Hematopoietic multipotent progenitor cell (in vitro differentiated cells): Measurements from ENCODE around the gene SLMAP. TPM values are rescaled to one million over a fixed set of nuclear protein-coding genes. Genes with fewer than 3 reads are reported as not detected.
"Not testable (repeated sequence)": the region's sequence is repeated elsewhere in the genome, so short reads cannot be mapped to it uniquely, and the experiment has no call there.

Experiments used
- DNase-seq, 3 donors: peaks; one replicate each; pipeline ENCODE4 v3.0.0-alpha.2; 2011 to 2015; ENCODE audit warnings: low read depth in 2 of 3, low spot score in 2 of 3
- total RNA-seq: library from RNA; depleted of rRNA; stranded (reverse); fragments of >200 nt; gene quantifications from one replicate; pipeline ENCODE4 v1.2.3, GENCODE V29; 2012

SLMAP gene
- total RNA-seq, 1 donor: 23.7 TPM

DNA sequence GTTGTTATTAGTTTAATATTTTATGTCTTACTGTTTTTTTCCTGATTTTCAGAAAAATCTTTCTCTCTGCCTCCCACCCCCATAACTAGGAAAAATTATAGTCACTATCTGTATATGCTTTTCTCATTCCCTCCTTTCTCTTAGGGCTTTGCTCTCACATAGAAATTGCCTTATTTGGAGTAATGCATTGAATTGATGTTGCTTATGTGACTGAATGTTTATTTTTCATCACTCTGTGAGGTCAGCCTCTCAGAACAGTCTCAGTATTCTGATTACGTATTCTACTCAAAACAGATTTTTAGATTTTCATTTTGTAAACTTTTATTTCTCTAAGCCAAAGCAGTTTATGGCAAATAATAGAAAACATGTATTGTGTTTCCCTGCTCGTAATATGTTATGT is 121.0 kb downstream of the SLMAP start:
- DNase-seq: no peak

DNA sequence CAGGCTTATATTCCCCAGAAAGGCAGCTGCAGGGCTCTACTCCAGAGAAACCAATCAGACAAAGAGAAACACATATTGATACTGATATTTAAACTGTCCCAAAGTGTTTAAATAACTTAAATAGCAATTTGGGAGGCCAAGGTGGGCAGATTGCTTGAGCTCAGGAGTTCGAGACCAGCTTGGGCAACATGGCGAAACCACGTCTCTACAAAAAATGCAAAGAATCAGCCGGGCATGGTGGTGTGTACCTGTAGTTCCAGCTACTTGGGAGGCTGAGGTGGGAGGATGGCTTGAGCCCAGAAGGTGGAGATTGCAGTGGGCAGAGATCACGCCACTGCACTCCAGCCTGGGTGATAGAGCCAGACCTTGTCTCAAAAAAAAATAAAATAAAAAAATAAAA is 128.3 kb downstream of the SLMAP start:
- not testable (repeated sequence) for DNase-seq

DNA sequence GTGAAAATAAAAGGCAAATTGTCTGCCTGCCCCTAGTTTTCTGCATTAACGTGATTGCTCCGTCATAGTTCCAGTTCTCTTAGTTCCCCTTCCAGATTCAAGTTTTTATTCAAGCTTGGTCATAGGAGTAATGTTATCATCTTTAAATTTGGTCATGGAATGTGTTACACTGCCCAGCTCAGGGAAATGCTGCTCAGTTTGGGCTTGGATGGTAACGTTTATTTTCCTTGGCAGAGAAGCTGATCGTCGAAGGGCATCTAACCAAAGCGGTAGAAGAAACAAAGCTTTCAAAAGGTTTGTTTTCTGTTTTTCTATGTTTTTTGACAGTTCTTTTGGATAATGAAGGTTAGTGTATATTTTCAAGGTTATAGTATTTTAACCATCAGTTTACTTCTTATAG is 133.7 kb downstream of the SLMAP start:
- DNase-seq: no peak

DNA sequence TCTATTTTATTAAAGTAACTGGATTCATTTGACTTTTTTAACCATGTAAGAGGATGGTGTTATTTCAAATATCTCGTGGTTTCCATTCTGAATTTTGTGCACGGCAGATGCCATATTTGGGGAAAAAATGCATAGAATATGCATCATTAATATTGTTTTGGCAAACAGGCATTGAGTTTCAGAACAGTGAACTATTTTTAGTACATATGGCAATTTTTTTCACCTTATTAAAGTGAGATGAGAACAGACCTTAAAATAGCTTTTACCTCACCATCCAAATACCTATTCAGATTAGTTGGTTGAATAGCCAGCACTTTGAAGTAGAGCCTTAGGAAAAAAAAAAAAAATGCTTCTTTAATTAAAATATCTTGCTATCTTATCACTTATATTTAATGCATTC is 134.8 kb downstream of the SLMAP start:
- no peak for DNase-seq

- no peak for DNase-seq
Measured at GRCh38 chr3:57892423-57892822, 136.3 kb downstream of the SLMAP start.

DNA sequence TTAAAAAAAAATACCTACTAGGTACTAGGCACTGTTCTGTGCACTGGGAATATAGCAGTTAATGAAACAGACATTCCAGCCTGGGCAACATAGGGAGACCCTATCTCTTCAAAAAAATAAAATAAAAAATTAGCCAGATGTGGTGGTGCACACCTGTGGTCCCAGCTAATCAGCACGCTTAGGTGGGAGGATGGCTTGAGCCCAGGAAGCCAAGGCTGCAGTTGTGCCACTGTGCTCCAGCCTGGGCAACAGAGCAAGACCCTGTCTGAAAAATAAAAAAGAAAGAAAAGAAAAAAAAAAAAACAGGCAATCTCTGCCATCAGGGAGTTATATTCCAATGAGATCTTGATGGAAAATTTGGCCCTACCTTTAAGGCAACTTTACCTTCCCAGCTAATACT is 137.0 kb downstream of the SLMAP start:
- DNase-seq: no peak

GRCh38 chr3:57893668-57894067 is 137.6 kb downstream of the SLMAP start:
- DNase-seq: no peak

DNA sequence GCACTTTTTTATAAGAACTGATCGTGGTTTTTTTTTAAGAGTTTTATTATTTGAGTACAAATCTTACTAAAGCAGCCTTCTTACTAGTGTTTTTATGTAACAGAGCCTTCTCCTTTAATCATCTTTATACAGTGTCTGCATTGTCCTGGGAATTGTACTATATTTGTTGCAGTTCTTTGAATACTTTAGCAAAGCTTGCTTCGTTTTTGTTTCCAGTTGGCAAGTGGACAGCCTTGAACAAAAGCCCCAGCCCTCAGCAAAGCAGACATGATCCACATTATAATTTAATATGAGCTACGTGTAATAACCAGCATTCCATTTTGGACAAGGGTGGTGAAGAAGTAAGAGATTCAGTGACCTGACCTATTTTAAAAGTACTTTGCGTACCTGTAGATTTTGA is 139.9 kb downstream of the SLMAP start:
- DNase-seq: no peak

DNA sequence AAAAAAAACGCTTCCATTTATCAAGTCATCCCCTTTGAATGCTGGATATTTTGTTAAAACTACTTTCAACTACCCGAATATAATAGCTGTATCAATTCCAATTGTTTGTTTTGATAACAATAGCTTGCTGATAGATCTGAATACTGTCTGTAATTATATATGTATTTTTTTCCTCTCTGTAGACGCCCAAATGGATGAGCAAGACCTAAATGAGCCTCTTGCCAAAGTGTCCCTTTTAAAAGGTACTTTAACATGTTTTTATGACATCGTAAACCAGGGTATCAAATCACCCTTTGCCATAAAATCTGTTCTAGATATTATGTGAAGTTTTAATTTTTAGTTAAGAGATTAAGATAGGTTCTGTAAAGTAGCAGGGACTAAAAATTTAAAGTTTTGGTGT is 140.6 kb downstream of the SLMAP start:
- DNase-seq: no peak

- DNase-seq: peak in 2 of 3 donors; percentile 41 to 77
Measured at GRCh38 chr3:57900786-57901185, 144.7 kb downstream of the SLMAP start.

DNA sequence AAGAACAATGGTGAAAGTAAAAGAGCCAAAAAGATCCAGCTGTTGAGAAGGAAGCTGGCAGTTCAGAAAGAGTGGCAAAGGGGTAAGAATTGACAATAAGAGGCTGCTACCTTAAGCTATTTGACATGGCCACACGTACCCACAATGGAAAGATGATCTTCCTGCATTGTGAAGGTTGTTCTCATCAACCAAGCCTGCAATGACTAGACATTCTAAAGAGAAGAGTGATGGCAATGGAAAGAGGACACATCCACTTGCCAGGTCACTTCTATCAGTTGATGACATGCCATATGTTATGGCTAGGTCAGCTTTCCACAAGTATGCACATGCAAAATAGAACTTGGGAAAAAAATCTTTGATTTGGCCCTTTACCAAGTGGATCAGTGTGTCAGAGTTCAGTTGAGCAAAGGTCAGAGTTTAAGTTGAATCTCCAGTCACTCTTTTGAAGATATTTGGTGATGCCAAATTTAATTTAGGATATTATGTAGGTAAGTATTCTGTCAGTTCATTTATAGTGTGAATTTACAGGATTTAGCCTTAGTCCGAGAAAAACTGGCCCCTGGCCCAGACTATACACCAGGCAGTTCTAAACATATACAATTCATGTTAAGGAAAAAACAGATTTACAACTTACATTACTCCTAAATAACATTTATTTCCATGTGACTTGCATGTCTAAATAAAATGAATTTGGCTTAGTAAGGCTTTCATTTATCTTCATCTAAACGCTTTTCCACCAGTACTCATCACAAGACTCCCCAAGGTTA is 147.2 kb downstream of the SLMAP start:
- DNase-seq: no peak

DNA sequence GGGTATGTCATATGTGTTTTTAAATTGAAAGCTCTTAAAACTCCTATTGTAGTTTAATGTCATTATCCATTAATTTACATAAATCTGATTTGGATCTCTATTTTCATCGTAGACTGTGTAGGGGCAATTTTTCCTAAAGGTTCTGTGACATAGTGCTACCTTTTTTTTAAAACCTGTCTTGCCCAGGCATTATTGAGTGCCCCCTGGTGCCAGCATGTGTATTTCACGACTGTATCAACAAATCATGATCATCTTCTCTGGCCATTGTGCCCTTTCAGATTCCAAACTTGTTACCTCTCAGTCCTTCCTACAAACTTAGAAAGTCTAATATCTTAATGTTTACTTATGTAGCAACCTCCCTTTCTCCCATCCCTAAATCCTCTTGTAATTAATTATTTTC is 154.9 kb downstream of the SLMAP start:
- DNase-seq: peak in 2 of 3 donors; percentile 31 to 62

GRCh38 chr3:57911593-57911992 is 155.5 kb downstream of the SLMAP start:
- DNase-seq: no peak

- no peak for DNase-seq
Measured at GRCh38 chr3:57917601-57918000, 161.5 kb downstream of the SLMAP start.

- no peak for DNase-seq
Measured at GRCh38 chr3:57918123-57918837, 162.2 kb downstream of the SLMAP start.

DNA sequence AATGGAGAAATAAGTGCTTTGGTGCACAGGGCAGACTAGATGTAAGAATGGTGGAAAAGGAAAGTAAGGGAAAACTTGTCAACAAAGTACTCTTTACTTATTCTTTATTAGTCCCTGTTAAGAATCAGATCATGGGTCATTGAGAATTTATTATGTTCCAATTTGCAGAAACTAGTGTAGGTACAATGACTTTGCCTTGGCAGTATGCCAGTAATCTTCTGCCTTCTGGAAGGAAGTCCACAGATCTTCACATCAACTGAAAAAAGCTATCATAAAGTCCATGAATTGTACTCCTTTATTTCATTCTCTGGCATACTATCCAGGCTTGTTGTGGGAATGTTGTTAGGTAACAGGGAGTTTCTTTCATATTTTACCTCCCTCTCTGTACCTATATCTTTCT is 163.9 kb downstream of the SLMAP start:
- peak in 2 of 3 donors; percentile 8 to 38 for DNase-seq

GRCh38 chr3:57923101-57923500 is 167.0 kb downstream of the SLMAP start:
- DNase-seq: no peak

- no peak for DNase-seq
Measured at GRCh38 chr3:57923752-57924151, 167.6 kb downstream of the SLMAP start.

DNA sequence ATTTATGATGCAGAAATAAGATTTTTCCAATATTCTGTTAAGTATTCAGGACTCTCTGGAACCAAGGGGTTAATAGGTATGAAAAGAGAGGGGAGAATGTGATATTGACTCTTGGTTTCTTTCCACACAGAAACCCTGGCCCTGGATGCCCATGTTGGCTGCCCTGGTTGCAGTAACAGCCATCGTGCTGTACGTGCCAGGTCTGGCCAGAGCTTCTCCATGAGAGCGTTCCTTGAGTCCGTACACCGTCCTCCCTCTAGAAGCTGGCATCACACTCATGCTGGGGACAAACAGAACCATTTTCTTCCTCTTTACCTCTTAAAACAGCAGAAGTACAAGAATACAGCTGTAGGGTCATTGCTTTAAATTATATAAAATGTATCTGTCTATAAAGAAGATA is 171.1 kb downstream of the SLMAP start:
- no peak for DNase-seq

DNA sequence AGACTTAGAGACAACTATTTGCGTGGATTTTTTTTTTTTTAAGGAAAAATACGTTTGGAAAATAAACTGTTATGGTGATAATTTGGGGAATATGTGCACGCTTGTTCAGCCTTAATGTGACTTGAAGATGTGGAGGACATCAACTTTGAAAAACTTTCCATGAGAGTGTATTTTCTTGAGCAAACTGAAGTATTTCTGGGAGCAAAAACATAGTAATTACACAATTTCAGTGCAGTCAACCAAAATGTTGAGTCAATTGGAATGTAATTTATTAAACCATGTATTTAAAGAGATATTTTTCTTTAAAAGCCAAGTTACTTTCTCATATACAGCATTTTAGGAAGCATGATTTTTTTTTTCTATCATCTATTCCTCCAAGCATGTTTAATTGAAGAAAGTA is 171.8 kb downstream of the SLMAP start:
- DNase-seq: no peak

- DNase-seq: no peak
Measured at GRCh38 chr3:57928511-57928910, 172.4 kb downstream of the SLMAP start.

GRCh38 chr3:57929988-57930387 is 173.9 kb downstream of the SLMAP start:
- DNase-seq: no peak
